Common myeloid progenitor, CD34-positive (primary cell): Measurements from ENCODE around the gene OPCML.

Source experiments
- CTCF ChIA-PET: fragments of 350-600 bp; sonication (Branson Sonifier 250); formaldehyde crosslinking; loops from one replicate; lab custom pipeline; 2021; ENCODE audit warnings: antibody characterized with exemption; lab: Charles Lee
- POLR2A ChIA-PET: fragments of 350-600 bp; sonication (Branson Sonifier 250); formaldehyde crosslinking; loops from one replicate; lab custom pipeline; 2021; ENCODE audit warnings: antibody characterized with exemption; lab: Charles Lee
- DNase-seq, 3 donors: peaks; one replicate each; pipeline versions ENCODE4 v3.0.0 to v3.0.0-alpha.2; 2013
- H3K27ac ChIP-seq, 2 experiments: 1 replicate in 1 of 2; 2 replicates in 1 of 2; pipeline ENCODE4 v1.7.0; 2013; ENCODE audit warnings: inconsistent platforms in 2 of 2, low read length in 2 of 2, mild to moderate bottlenecking in 2 of 2, low read depth in 1 of 2, moderate library complexity in 1 of 2; ENCODE audit not compliant: severe bottlenecking in 2 of 2, insufficient read depth in 1 of 2, poor library complexity in 1 of 2
- H3K27me3 ChIP-seq, 5 experiments: replicated peaks in 2 of 5; 1 replicate in 3 of 5; 2 replicates in 2 of 5; pipeline versions ENCODE4 v1.6.1 to v1.7.0; 2013; ENCODE audit warnings: low read length in 4 of 5, mild to moderate bottlenecking in 2 of 5, moderate library complexity in 2 of 5, inconsistent platforms in 1 of 5; ENCODE audit not compliant: insufficient read depth in 5 of 5, control insufficient read depth in 4 of 5
- H3K36me3 ChIP-seq, 4 experiments: 1 replicate in 2 of 4; 2 replicates in 2 of 4; pipeline versions ENCODE4 v1.6.1 to v1.7.0; 2013; ENCODE audit warnings: low read length in 3 of 4, control low read depth in 1 of 4, mild to moderate bottlenecking in 1 of 4; ENCODE audit not compliant: control insufficient read depth in 4 of 4, insufficient read depth in 4 of 4
- H3K4me1 ChIP-seq, 4 experiments: 1 replicate in 3 of 4; 2 replicates in 1 of 4; pipeline versions ENCODE4 v1.6.1 to v1.7.1; 2013; ENCODE audit warnings: low read length in 3 of 4, mild to moderate bottlenecking in 3 of 4, control low read depth in 1 of 4, inconsistent platforms in 1 of 4, moderate library complexity in 1 of 4; ENCODE audit not compliant: control insufficient read depth in 4 of 4, insufficient read depth in 4 of 4; ENCODE audit errors: control extremely low read depth in 1 of 4
- H3K4me3 ChIP-seq, 7 experiments: 1 replicate in 4 of 7; 2 replicates in 3 of 7; pipeline versions ENCODE4 v1.5.1 to v1.7.0; 2013; ENCODE audit warnings: mild to moderate bottlenecking in 7 of 7, low read length in 6 of 7, moderate library complexity in 6 of 7, inconsistent platforms in 2 of 7, low read depth in 2 of 7, control low read depth in 1 of 7; ENCODE audit not compliant: insufficient read depth in 4 of 7, control insufficient read depth in 1 of 7; ENCODE audit errors: extremely low read depth in 1 of 7
- H3K9me3 ChIP-seq, 5 experiments: 1 replicate in 4 of 5; 2 replicates in 1 of 5; pipeline versions ENCODE4 v1.6.1 to v1.7.1; 2013; ENCODE audit warnings: low read length in 4 of 5, mild to moderate bottlenecking in 2 of 5, inconsistent platforms in 1 of 5, low read depth in 1 of 5, moderate library complexity in 1 of 5; ENCODE audit not compliant: control insufficient read depth in 4 of 5, insufficient read depth in 2 of 5; ENCODE audit errors: control extremely low read depth in 1 of 5
- WGBS: methylation state at CpG from one replicate; pipeline ENCODE4 v1.1.5; 2013; ENCODE audit not compliant: insufficient coverage; 5-methylcytosine and 5-hydroxymethylcytosine counted together

OPCML gene

DNA sequence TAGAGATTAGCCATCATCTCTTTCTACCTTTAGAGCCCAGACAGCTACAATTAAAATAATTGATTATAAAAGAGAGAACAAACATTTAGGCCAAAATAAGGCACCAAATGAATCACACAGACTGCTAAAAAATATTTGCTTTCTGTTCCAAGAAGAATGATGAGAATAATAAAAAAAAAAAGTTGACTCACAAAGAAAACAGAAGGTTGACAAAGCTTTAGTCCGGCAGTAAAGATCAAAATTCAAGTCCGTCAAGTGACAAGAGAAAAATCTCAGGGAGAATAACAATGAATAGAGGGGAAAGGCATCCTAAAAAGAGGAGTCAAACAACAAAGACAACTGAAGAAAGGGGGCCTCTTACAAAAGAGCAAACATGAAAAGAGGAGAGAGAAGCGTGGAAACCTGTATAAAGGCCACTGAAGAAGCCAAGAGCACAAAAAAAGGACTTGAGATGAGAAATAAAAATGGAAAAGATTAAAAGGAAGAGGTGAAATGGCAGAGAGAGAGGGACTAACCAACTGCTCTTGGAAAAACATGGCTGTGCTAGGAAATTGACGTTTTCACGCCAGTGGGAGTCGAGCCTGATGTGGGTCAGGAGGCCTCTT, 910.2 kb downstream of the OPCML start:
- WGBS = 85% methylated on average over 6 of the region's 6 CpGs
- DNase-seq = no peak
- Histone ChIP-seq H3K27me3 (no peaks in the 10 kb centered on the region), H3K4me3 (no peak overlapping the region), H3K4me1 (no peaks in the 10 kb centered on the region), H3K9me3 (no peaks in the 10 kb centered on the region), H3K27ac (no peak overlapping the region), H3K36me3 (no peaks in the 10 kb centered on the region)
- ChIA-PET POLR2A (no interaction called here), CTCF (no interaction called here)

DNA sequence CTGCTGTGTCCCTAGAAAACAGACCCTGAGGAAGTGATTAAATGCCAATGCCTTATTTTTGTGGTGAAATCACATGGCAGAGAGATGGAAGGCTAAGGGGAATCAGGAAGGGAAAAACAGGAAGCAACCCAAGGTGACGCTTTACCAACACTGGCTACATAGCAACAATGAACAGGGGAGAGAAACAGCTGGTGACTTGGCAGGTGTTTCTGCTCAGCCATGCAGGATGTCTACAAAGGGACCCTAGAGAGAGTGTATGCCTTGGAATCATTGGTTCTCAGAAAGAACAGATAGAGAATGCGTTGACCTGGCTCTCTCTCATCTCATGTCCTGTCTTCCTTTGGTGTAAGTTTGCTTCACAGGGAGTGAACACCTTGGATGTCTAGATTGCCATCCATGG, 911.9 kb downstream of the OPCML start:
- no peaks in the 10 kb centered on the region for H3K36me3 ChIP-seq
- DNase-seq = no peak
- H3K4me3 ChIP-seq = no peak overlapping the region
- no peak overlapping the region for H3K27ac ChIP-seq
- POLR2A ChIA-PET = no interaction called here
- H3K9me3 ChIP-seq = peaks cover 0 to 2% (median 0%) of the 10 kb centered on the region in 5 experiments
- H3K4me1 ChIP-seq = no peaks in the 10 kb centered on the region
- CTCF ChIA-PET = no interaction called here
- no peaks in the 10 kb centered on the region for H3K27me3 ChIP-seq
- 69% methylated on average over 2 of the region's 2 CpGs for WGBS

DNA sequence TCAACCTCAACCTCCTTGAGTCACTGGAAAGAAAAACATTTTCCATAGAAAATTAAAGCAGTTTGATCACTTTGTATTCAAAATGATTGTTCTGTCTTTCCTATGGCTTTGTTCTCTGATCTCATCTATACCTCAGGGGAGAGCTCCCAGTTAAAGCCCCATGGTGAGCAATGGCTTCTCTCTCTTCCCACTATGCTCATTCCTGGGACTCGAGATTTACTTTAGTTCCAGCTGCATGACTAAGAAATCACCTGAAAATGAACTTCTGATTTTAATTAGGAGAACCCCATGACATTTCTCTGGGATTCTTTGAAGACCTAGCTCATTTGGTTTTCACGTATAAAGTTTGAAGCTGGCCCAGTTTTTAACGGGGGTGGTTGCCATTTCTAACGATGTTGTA, 921.5 kb downstream of the OPCML start:
- H3K4me1 ChIP-seq = no peaks in the 10 kb centered on the region
- CTCF ChIA-PET = interaction anchor here (0.6 kb wide), 1 partner anchor 301 kb away, joined by 3 read pairs; no protein-coding TSS in a partner anchor
- no peaks in the 10 kb centered on the region for H3K36me3 ChIP-seq
- peaks cover 0 to 2% (median 0%) of the 10 kb centered on the region in 5 experiments for H3K9me3 ChIP-seq
- H3K27me3 ChIP-seq = peaks cover 0 to 2% (median 0%) of the 10 kb centered on the region in 5 experiments
- no peak overlapping the region for H3K27ac ChIP-seq
- 96% methylated on average over 4 of the region's 4 CpGs for WGBS
- POLR2A ChIA-PET = no interaction called here
- DNase-seq = no peak
- no peak overlapping the region for H3K4me3 ChIP-seq

DNA sequence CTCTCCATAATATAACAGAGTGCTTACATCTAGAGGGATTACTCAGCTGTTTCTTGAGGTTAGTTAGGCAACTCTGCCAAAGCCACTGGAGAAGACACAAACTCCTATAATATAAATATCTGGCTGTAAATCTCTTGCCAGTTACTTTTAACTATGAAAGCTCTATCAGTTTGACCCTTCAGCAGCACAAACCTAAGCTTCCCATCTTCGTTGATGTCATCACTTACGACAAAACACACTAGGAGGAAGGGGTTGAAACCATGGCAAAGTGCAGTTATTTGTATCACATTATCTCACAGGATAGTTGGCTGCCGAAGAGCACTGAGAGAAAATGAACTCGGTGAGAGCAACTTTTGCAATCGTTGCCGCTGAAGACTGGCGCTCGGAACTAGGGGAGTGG, 922.1 kb downstream of the OPCML start:
- 83% methylated on average over 2 of the region's 8 CpGs for WGBS
- CTCF ChIA-PET = no interaction called here
- H3K27ac ChIP-seq = no peak overlapping the region
- no peaks in the 10 kb centered on the region for H3K9me3 ChIP-seq
- DNase-seq = no peak
- no peaks in the 10 kb centered on the region for H3K4me1 ChIP-seq
- H3K4me3 ChIP-seq = no peak overlapping the region
- POLR2A ChIA-PET = no interaction called here
- H3K27me3 ChIP-seq = peaks cover 0 to 2% (median 0%) of the 10 kb centered on the region in 5 experiments
- no peaks in the 10 kb centered on the region for H3K36me3 ChIP-seq

DNA sequence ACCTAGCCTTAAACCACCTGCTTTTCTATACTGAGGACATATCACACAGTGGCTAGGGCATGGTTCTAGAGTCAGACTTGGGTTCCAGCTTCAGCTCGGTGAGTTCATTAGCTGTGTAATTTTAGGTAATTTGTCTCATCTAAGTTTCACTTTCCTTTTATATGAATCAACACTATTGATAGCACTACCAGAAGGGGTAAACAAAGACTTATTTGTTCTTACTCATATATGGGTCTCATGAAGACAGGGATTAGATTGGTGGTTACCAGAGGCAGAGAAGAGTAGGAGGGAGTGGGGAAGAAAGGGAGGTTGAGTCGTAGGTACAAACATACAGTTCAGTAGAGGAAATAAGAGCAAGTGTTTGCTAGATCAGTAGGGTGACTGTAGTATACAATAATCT, 924.7 kb downstream of the OPCML start:
- CTCF ChIA-PET = no interaction called here
- H3K36me3 ChIP-seq = no peaks in the 10 kb centered on the region
- peaks cover 0 to 2% (median 0%) of the 10 kb centered on the region in 5 experiments for H3K27me3 ChIP-seq
- no peak overlapping the region for H3K27ac ChIP-seq
- no CpG with 5 or more reads among the region's 2 CpGs for whole genome bisulfite sequencing
- H3K4me3 ChIP-seq = no peak overlapping the region
- POLR2A ChIA-PET = no interaction called here
- no peaks in the 10 kb centered on the region for H3K9me3 ChIP-seq
- DNase-seq = no peak
- no peaks in the 10 kb centered on the region for H3K4me1 ChIP-seq

DNA sequence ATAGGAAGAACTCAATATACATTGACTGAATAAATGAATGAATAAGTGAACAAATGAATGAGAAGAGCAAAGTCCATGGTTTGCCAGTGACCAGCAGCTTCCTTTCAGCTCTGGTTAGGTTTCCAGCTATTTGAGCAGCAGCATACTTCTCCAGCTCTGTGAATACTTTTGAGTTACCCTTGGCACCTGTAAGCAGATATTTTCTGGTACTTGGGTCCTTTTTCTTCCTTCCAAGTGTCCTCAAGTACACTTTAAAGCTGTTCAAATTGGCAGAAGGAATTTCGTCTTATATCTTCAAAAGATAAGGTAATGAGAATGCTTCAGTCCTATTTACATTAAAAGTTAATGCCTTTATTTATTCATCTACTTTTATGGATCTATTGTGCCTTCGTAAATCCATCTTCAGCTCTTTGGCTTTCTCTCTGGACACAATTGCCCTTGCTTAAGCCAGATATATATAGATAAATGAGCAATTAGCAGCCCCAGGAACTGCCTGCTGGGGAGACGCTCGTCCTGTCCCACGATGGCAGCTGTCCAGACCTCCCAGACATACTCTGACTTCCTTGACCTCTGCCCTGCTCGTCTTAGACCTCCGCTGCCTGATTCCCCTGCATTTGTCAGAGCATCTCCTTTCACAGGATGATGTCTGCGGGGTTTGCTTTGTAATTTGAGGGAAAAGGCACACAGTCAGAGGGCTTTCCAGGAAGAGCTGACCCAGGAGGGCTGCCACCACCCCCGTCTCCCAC, 926.3 kb downstream of the OPCML start:
- Histone ChIP-seq H3K4me1 (no peaks in the 10 kb centered on the region), H3K36me3 (no peaks in the 10 kb centered on the region), H3K27me3 (no peaks in the 10 kb centered on the region), H3K9me3 (no peaks in the 10 kb centered on the region), H3K27ac (no peak overlapping the region), H3K4me3 (no peak overlapping the region)
- CTCF ChIA-PET = no interaction called here
- 71% methylated on average over 5 of the region's 9 CpGs for WGBS
- POLR2A ChIA-PET = no interaction called here
- DNase-seq = no peak

DNA sequence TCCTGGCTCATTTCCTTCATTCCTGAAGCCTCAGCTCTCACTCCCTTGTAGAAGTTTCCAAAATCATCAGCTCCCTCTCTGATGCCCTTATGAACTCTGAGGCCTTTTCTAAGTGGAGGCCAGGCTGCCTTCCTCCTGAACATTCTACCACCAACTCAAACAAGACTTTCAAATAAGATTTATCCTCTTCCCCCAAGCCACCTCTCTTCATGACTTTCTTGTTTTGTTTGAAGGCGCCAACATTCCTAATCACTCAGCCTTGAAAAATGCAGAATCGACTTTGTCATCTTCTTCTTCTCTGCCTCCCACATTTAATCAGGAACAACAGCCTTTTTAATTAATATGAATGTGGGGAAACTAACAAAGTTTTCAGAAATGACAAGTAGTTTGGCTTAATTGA, 927.9 kb downstream of the OPCML start:
- ChIA-PET POLR2A (no interaction called here), CTCF (no interaction called here)
- Histone ChIP-seq H3K27me3 (no peaks in the 10 kb centered on the region), H3K36me3 (no peaks in the 10 kb centered on the region), H3K4me1 (no peaks in the 10 kb centered on the region), H3K9me3 (no peaks in the 10 kb centered on the region), H3K27ac (no peak overlapping the region), H3K4me3 (no peak overlapping the region)
- no peak for DNase-seq
- no CpG with 5 or more reads among the region's 2 CpGs for WGBS
